ENCODE measurements around the gene NCOA5. TPM values are rescaled to one million over a fixed set of nuclear protein-coding genes. Genes with fewer than 3 reads are reported as not detected.

The NCOA5 gene
- 15.5 and 18.6 TPM in 2 replicates for total RNA-seq

DNA sequence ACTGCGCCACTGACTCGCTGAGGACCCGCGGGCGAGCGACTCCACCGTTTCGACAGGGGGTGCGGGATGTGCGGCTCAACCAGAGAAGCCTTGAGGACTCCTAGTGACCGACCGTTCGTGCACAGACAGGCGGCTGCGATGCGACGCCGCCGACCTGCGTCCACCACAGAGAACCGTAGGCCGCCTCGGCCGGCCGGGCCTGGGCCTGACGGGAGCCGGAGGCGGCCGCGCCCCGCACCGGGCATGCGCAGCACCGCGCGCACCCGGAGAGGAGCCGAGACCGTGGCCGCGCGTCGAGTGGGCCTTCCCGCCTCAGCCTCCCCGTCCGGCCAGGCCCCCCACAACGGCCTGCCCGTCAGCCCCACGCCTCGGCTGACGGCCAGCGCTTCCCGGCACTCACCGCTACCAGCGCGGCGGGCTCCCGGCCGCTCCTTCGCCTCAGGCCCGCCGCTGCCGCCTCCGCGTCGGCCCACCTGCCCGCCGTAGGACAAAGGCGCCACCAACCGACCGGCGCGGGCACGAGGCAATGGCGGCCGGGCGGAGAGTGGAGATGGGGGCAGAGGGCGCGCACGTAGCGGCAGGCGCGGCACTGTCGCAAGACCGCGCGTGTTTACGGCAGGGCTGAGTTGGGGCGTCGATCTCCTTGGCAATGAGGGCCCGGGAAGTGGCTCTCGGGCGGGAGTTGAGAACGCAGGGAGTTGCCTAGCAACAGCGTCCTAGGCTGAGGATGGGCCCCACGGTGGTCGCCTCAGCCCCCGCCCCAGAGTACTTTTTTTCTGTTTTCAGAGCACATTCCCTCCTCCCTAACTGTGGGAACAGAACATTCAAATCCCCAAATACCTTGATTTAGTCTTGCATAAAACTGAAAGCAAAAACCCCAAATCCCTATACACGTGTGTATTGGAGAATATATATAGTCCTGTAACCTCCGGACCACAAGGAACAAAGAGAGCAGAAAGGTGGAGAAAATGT lies at the start of gene NCOA5:
NCOA5 (minus strand) TSS at position 546 of the 972 bp plus-strand sequence. CDS start 10,538 bp downstream, outside the sequence.
- TF ChIP-seq, protein P1, sequence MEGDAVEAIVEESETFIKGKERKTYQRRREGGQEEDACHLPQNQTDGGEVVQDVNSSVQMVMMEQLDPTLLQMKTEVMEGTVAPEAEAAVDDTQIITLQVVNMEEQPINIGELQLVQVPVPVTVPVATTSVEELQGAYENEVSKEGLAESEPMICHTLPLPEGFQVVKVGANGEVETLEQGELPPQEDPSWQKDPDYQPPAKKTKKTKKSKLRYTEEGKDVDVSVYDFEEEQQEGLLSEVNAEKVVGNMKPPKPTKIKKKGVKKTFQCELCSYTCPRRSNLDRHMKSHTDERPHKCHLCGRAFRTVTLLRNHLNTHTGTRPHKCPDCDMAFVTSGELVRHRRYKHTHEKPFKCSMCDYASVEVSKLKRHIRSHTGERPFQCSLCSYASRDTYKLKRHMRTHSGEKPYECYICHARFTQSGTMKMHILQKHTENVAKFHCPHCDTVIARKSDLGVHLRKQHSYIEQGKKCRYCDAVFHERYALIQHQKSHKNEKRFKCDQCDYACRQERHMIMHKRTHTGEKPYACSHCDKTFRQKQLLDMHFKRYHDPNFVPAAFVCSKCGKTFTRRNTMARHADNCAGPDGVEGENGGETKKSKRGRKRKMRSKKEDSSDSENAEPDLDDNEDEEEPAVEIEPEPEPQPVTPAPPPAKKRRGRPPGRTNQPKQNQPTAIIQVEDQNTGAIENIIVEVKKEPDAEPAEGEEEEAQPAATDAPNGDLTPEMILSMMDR (IDR thresholded peaks at IDR 0.05; ENCODE audit: insufficient read depth, low read depth, low read length): no peak
- peak; percentile 96 for DNase-seq (ENCODE audit: low read depth)
- peak within 1 kb of the TSS; percentile 72 for H3K4me3 ChIP-seq (ENCODE audit: low read depth, low read length)

GRCh38 chr20:46139266-46139889 lies 49.6 kb upstream of the NCOA5 start:
- DNase-seq (ENCODE audit: low read depth): no peak
- no peak overlapping the region for H3K4me3 ChIP-seq (ENCODE audit: low read depth, low read length)
- TF ChIP-seq, protein P1 (IDR thresholded peaks at IDR 0.05; ENCODE audit: insufficient read depth, low read depth, low read length): no peak

- no peak overlapping the region for H3K4me3 ChIP-seq (ENCODE audit: low read depth, low read length)
- TF ChIP-seq, protein P1 (IDR thresholded peaks at IDR 0.05; ENCODE audit: insufficient read depth, low read depth, low read length): no peak
- DNase-seq (ENCODE audit: low read depth): no peak
Observed at GRCh38 chr20:46137816-46138215, 48.1 kb upstream of the NCOA5 start.

DNA sequence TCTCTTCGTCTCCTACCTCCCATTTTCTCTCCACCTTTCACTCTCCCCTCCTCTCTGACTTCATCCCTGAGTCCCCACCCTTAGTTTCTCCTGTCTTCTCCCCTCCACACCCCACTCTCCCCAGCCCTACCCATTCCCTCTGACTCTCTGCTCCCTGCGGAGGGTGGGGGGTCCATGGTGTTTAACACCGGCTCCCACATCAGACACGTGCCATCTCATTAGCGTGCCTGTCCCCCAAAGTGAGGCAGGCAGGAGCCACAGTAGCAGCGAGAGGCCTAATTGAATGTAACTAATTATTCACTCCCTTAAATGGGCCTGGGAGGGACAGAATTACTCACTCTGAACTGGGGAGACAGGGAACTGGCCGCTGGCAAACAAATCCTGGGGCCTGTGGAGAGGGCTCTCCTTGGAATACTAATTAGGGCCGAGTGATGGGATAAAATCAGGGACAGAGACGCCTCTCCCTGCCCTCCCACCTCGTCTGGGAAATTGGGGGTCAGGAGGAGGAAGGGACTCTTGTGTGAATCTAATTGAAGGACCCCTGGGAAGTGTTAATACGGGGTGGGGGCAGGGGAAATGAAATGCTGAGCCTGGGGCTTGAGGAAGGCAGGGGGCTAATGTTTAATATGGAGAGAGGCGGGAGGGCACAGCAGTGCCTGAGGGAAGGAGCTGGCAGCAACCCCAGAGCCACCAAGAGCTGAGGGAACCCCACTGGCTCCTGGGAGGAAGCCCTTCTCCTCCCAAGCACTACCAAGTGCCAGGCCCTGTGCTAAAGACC lies 46.3 kb upstream of the NCOA5 start:
- TF ChIP-seq, protein P1 (IDR thresholded peaks at IDR 0.05; ENCODE audit: insufficient read depth, low read depth, low read length): no peak
- DNase-seq (ENCODE audit: low read depth): no peak
- H3K4me3 ChIP-seq (ENCODE audit: low read depth, low read length): no peak overlapping the region

DNA sequence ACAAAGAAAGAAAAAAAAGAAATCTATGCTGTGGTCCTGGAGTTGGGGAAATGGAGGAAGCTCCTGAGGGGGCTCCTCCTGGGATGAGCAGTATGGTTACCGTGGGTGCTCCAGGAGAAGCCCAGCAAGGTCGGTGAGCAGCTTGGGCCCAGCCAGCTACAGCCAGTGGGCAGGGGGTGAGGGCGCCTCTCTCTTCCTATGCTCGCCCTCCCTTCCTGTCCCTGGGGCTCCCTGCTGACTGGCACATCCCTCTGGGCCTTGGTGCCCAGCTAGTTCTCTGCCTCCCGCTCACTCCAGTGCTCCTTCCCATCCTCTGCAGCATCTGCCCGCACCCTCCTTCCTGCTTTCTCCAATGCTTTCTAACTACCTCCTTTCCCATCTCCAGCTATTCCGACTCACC lies 45.0 kb upstream of the NCOA5 start:
- H3K4me3 ChIP-seq (ENCODE audit: low read depth, low read length): no peak overlapping the region
- TF ChIP-seq, protein P1 (IDR thresholded peaks at IDR 0.05; ENCODE audit: insufficient read depth, low read depth, low read length): no peak
- no peak for DNase-seq (ENCODE audit: low read depth)

- TF ChIP-seq, protein P1 (IDR thresholded peaks at IDR 0.05; ENCODE audit: insufficient read depth, low read depth, low read length): no peak
- no peak for DNase-seq (ENCODE audit: low read depth)
- no peak overlapping the region for H3K4me3 ChIP-seq (ENCODE audit: low read depth, low read length)
Observed at GRCh38 chr20:46133886-46134654, 44.3 kb upstream of the NCOA5 start.

Measured in fibroblast of villous mesenchyme (primary cell).